Astrocyte of the spinal cord (primary cell): ENCODE results near the gene DUSP22.

Experiments used
- DNase-seq: peaks from one replicate; pipeline ENCODE4 v3.0.0; 2011; ENCODE audit warnings: low read depth, low spot score
- H3K4me3 ChIP-seq: 2 replicates; pipeline ENCODE4 v1.5.1; 2011; ENCODE audit warnings: low read depth, mild to moderate bottlenecking, low read length, moderate library complexity
- CTCF ChIP-seq: IDR thresholded peaks from 2 replicates; pipeline ENCODE4 v1.5.1; 2012; ENCODE audit warnings: low read depth, mild to moderate bottlenecking, low read length, inconsistent platforms
- in situ Hi-C: cut with HindIII; loops from 2 replicates; pipeline ENCODE4 v1.10.0; 2017; ENCODE audit warnings: low sequenced_read_pairs

The DUSP22 gene

GRCh38 chr6:360764-361373 lies 68.6 kb downstream of the DUSP22 start:
- no peak for TF ChIP-seq CTCF
- no peak overlapping the region for H3K4me3 ChIP-seq
- in situ Hi-C loops, result no loop called here
- no peak for DNase-seq

- no peak for DNase-seq
- H3K4me3 ChIP-seq, result no peak overlapping the region
- in situ Hi-C loops, result no loop called here
- no peak for TF ChIP-seq CTCF
Observed at GRCh38 chr6:361411-362132, 69.3 kb downstream of the DUSP22 start.

GRCh38 chr6:362231-362923 lies 70.1 kb downstream of the DUSP22 start:
- in situ Hi-C loops, result no loop called here
- no peak for DNase-seq
- H3K4me3 ChIP-seq, result no peak overlapping the region
- no peak for TF ChIP-seq CTCF

- no peak for TF ChIP-seq CTCF
- no peak for DNase-seq
- no peak overlapping the region for H3K4me3 ChIP-seq
- in situ Hi-C loops, result no loop called here
Observed at GRCh38 chr6:362924-363249, 70.6 kb downstream of the DUSP22 start.

GRCh38 chr6:363291-363690 lies 71.0 kb downstream of the DUSP22 start:
- in situ Hi-C loops, result no loop called here
- no peak for TF ChIP-seq CTCF
- DNase-seq, result no peak
- no peak overlapping the region for H3K4me3 ChIP-seq

- in situ Hi-C loops, result no loop called here
- no peak for DNase-seq
- no peak overlapping the region for H3K4me3 ChIP-seq
- TF ChIP-seq CTCF, result no peak
Observed at GRCh38 chr6:363909-364308, 71.6 kb downstream of the DUSP22 start.
